A549 treated with ZK216348 at 1 μM for 4 hours (cell line): Measurements from ENCODE around the gene PICK1. TPM values are rescaled to one million over a fixed set of nuclear protein-coding genes. Genes with fewer than 3 reads are reported as not detected.

Experiments used
- total RNA-seq: library from RNA; stranded (reverse); fragments of 200-300 nt; extraction: Qiagen RNA extraction; gene quantifications from 5 replicates; pipeline ENCODE4 v1.2.3, GENCODE V29; 2022; ENCODE audit warnings: low read depth

The PICK1 gene
- 9.3 to 13.2 TPM (median 12.7 TPM) in 5 replicates for total RNA-seq

GRCh38 chr22:38056969-38057891 lies at the start of gene PICK1:
PICK1 (plus strand) TSS chr22:38057404; CDS start chr22:38057810, 406 bp downstream.

GRCh38 chr22:38083931-38084631 lies 26.9 kb downstream of the PICK1 start, which contains the start of gene SLC16A8:
SLC16A8 (minus strand) TSS chr22:38084184; CDS start chr22:38082873, 1,311 bp downstream.

GRCh38 chr22:38110008-38110862 lies 53.0 kb downstream of the PICK1 start, which contains the start of gene BAIAP2L2:
BAIAP2L2 (minus strand) TSS chr22:38110684; CDS start chr22:38110525, 159 bp downstream.

Other genes with a start within 250 kb of the PICK1 start
- 2.7 to 3.4 TPM (median 3.0 TPM) in 5 replicates for gene GCAT, start 249.5 kb upstream of the PICK1 start, total RNA-seq
- gene GALR3, start 234.0 kb upstream of the PICK1 start, total RNA-seq = not detected in 5 replicates
- gene ANKRD54, start 213.1 kb upstream of the PICK1 start, total RNA-seq = 18.7 to 25.9 TPM (median 24.4 TPM) in 5 replicates
- 264 to 308 TPM (median 279 TPM) in 5 replicates for gene EIF3L, start 208.0 kb upstream of the PICK1 start, total RNA-seq
- gene MICALL1, start 151.1 kb upstream of the PICK1 start, total RNA-seq = 14.3 to 22.1 TPM (median 20.2 TPM) in 5 replicates
- gene C22orf23, start 103.8 kb upstream of the PICK1 start, total RNA-seq = 0.17 to 0.24 TPM in 2 of 5 replicates, not detected in the others
- gene POLR2F, start 103.7 kb upstream of the PICK1 start, total RNA-seq = 121 to 152 TPM (median 142 TPM) in 5 replicates
- not detected in 5 replicates for gene SOX10, start 72.8 kb upstream of the PICK1 start, total RNA-seq
- not detected in 5 replicates for gene SLC16A8, start 26.8 kb downstream of the PICK1 start, total RNA-seq
- 4.8 to 7.5 TPM (median 5.9 TPM) in 5 replicates for gene BAIAP2L2, start 53.3 kb downstream of the PICK1 start, total RNA-seq
- 2.1 to 6.5 TPM (median 4.7 TPM) in 5 replicates for gene PLA2G6, start 124.4 kb downstream of the PICK1 start, total RNA-seq
- gene MAFF, start 144.6 kb downstream of the PICK1 start, total RNA-seq = 14.9 to 21.9 TPM (median 16.7 TPM) in 5 replicates
- 26.4 to 56.6 TPM (median 49.8 TPM) in 5 replicates for gene TMEM184B, start 215.6 kb downstream of the PICK1 start, total RNA-seq